ENCODE measurements around the gene OLFM4. TPM values are rescaled to one million over a fixed set of nuclear protein-coding genes. Genes with fewer than 3 reads are reported as not detected.

The OLFM4 gene
- total RNA-seq, 1 donor from 2014 or later, result not detected

DNA sequence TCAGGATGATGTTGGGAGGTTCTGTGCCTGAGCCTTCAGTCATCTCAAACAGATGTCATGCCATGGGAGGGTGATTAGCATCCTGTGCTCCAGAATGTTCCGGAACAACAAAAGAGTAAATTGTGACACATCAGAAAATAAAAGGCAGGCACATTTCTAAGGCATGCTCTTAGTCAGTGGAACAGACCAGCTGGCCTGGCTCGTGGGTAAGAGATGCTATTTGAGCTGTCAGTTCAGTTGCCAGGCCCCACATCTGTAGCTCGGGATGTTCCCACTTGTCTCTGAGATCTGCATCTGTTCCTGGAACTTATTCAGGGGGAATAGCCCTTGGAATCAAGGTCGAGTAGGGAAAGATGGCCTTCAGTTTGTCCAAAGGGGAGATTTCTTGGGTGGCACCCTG lies 26.0 kb downstream of the OLFM4 start:
- Histone ChIP-seq H3K79me2 (ENCODE audit: insufficient read depth, low read length) (no peaks in the 10 kb centered on the region), H4K20me1 (ENCODE audit: insufficient read depth, low read length) (no peaks in the 10 kb centered on the region), H3K9me3 (ENCODE audit: insufficient read depth, low read depth, low read length) (peaks cover 2% of the 10 kb centered on the region), H3K4me2 (ENCODE audit: low read length) (no peak overlapping the region), H3K36me3 (ENCODE audit: insufficient read depth, low read length) (no peaks in the 10 kb centered on the region), H3K27me3 (ENCODE audit: insufficient read depth, low read length) (no peaks in the 10 kb centered on the region), H3K9ac (ENCODE audit: low read length) (no peak overlapping the region), H3K27ac (ENCODE audit: low read depth, low read length) (no peak overlapping the region), H3K4me1 (ENCODE audit: insufficient read depth, low read length) (no peaks in the 10 kb centered on the region), H3K4me3 (ENCODE audit: insufficient read depth, low read depth, low read length) (no peak overlapping the region), H2AFZ (ENCODE audit: low read depth, low read length) (no peak overlapping the region)
- Mint-ChIP-seq H3K27ac (ENCODE audit: unreplicated experiment) (no peak overlapping the region), H3K4me3 (ENCODE audit: unreplicated experiment) (no peak overlapping the region), H3K4me1 (ENCODE audit: low read depth, unreplicated experiment) (no peaks in the 10 kb centered on the region), H3K9me3 (ENCODE audit: unreplicated experiment) (peaks cover 4% of the 10 kb centered on the region), H3K27me3 (ENCODE audit: low read depth, unreplicated experiment) (peaks cover 13% of the 10 kb centered on the region), H3K36me3 (ENCODE audit: low read depth, unreplicated experiment) (no peaks in the 10 kb centered on the region)
- FAIRE-seq (no peak), DNase-seq (ENCODE audit: low read depth) (no peak)
- TF ChIP-seq, protein P1, sequence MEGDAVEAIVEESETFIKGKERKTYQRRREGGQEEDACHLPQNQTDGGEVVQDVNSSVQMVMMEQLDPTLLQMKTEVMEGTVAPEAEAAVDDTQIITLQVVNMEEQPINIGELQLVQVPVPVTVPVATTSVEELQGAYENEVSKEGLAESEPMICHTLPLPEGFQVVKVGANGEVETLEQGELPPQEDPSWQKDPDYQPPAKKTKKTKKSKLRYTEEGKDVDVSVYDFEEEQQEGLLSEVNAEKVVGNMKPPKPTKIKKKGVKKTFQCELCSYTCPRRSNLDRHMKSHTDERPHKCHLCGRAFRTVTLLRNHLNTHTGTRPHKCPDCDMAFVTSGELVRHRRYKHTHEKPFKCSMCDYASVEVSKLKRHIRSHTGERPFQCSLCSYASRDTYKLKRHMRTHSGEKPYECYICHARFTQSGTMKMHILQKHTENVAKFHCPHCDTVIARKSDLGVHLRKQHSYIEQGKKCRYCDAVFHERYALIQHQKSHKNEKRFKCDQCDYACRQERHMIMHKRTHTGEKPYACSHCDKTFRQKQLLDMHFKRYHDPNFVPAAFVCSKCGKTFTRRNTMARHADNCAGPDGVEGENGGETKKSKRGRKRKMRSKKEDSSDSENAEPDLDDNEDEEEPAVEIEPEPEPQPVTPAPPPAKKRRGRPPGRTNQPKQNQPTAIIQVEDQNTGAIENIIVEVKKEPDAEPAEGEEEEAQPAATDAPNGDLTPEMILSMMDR (IDR thresholded peaks at IDR 0.05; ENCODE audit: insufficient read depth, low read depth, low read length), result no peak
- no peak for TF ChIP-seq EZH2 (IDR thresholded peaks at IDR 0.05; ENCODE audit: insufficient read depth, low read length)

DNA sequence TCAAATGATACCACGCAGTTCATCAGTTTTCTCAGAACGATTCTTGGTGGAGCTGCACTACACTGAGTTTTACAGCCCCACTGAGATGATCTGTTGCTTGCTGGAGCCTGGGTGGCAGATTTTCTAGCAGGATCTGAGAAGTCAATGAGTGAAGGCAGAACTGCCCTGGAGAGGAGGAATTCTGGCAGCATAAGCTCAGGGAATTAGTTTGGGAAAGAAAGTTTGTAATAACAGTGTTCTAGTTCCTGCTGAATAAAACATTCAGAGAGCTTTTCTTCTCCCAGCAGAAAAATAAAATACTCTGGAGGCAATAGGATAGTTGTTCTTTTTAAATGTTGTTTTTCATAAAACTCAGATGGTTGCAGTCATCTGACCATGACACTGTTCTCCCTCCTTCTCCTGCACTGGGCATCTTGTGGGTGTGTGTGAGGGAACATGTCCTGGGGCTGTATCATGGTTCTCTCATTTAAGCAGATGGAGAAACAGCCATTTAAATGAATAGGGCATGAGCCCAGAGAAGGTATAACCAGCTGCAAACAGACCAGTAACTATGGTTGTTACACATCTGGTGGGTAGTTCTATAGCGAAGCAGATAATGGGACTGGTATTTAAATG lies 29.6 kb downstream of the OLFM4 start:
- Histone ChIP-seq H2AFZ (ENCODE audit: low read depth, low read length) (no peak overlapping the region), H3K27me3 (ENCODE audit: insufficient read depth, low read length) (no peaks in the 10 kb centered on the region), H3K9ac (ENCODE audit: low read length) (no peak overlapping the region), H3K9me3 (ENCODE audit: insufficient read depth, low read depth, low read length) (peaks cover 2% of the 10 kb centered on the region), H4K20me1 (ENCODE audit: insufficient read depth, low read length) (no peaks in the 10 kb centered on the region), H3K36me3 (ENCODE audit: insufficient read depth, low read length) (no peaks in the 10 kb centered on the region), H3K79me2 (ENCODE audit: insufficient read depth, low read length) (no peaks in the 10 kb centered on the region), H3K4me3 (ENCODE audit: insufficient read depth, low read depth, low read length) (no peak overlapping the region), H3K4me2 (ENCODE audit: low read length) (no peak overlapping the region), H3K27ac (ENCODE audit: low read depth, low read length) (no peak overlapping the region), H3K4me1 (ENCODE audit: insufficient read depth, low read length) (no peaks in the 10 kb centered on the region)
- TF ChIP-seq, protein P1 (IDR thresholded peaks at IDR 0.05; ENCODE audit: insufficient read depth, low read depth, low read length), result no peak
- no peak for TF ChIP-seq EZH2 (IDR thresholded peaks at IDR 0.05; ENCODE audit: insufficient read depth, low read length)
- Mint-ChIP-seq H3K4me1 (ENCODE audit: low read depth, unreplicated experiment) (no peaks in the 10 kb centered on the region), H3K27ac (ENCODE audit: unreplicated experiment) (no peak overlapping the region), H3K36me3 (ENCODE audit: low read depth, unreplicated experiment) (no peaks in the 10 kb centered on the region), H3K27me3 (ENCODE audit: low read depth, unreplicated experiment) (peaks cover 16% of the 10 kb centered on the region), H3K4me3 (ENCODE audit: unreplicated experiment) (no peak overlapping the region), H3K9me3 (ENCODE audit: unreplicated experiment) (peaks cover 2% of the 10 kb centered on the region)
- no peak for DNase-seq (ENCODE audit: low read depth)
- FAIRE-seq, result no peak

DNA sequence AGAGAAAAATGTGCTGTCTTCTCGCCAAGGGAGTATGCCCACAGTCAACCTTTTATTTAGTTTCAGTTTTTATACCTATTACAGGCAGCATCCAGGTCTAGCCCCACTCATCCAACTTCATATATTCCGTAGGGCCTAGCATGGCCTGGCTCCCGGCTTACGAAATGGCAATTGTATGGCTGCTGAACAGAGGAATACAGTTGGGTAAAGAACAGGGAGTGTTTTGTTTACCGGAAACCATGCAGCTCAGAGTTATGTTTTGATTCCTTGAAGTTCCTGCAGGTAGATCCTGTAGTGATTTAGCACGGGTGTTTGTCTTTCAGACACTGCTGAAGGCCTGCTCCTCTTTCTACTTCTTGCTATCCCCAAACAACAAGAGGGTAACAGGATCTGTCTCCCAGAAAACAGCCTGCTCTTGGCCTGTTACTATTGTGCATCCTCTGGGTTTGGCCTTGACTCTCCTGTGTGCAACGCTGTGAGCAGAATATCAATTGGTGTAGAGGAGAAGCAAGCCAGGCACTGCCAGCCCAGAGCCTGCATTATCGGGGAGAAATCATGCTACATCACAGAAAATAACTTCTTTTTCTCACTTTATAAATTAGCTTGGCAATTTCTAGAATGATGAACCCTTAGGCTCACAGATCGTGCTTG lies 32.4 kb downstream of the OLFM4 start:
- Histone ChIP-seq H3K9ac (ENCODE audit: low read length) (no peak overlapping the region), H3K4me3 (ENCODE audit: insufficient read depth, low read depth, low read length) (no peak overlapping the region), H4K20me1 (ENCODE audit: insufficient read depth, low read length) (no peaks in the 10 kb centered on the region), H3K4me1 (ENCODE audit: insufficient read depth, low read length) (no peaks in the 10 kb centered on the region), H2AFZ (ENCODE audit: low read depth, low read length) (no peak overlapping the region), H3K4me2 (ENCODE audit: low read length) (no peak overlapping the region), H3K27ac (ENCODE audit: low read depth, low read length) (no peak overlapping the region), H3K27me3 (ENCODE audit: insufficient read depth, low read length) (no peaks in the 10 kb centered on the region), H3K9me3 (ENCODE audit: insufficient read depth, low read depth, low read length) (peaks cover 2% of the 10 kb centered on the region), H3K79me2 (ENCODE audit: insufficient read depth, low read length) (no peaks in the 10 kb centered on the region), H3K36me3 (ENCODE audit: insufficient read depth, low read length) (no peaks in the 10 kb centered on the region)
- TF ChIP-seq EZH2 (IDR thresholded peaks at IDR 0.05; ENCODE audit: insufficient read depth, low read length), result no peak
- TF ChIP-seq, protein P1 (IDR thresholded peaks at IDR 0.05; ENCODE audit: insufficient read depth, low read depth, low read length), result no peak
- Mint-ChIP-seq H3K9me3 (ENCODE audit: unreplicated experiment) (peaks cover 2% of the 10 kb centered on the region), H3K27ac (ENCODE audit: unreplicated experiment) (no peak overlapping the region), H3K36me3 (ENCODE audit: low read depth, unreplicated experiment) (no peaks in the 10 kb centered on the region), H3K27me3 (ENCODE audit: low read depth, unreplicated experiment) (peaks cover 13% of the 10 kb centered on the region), H3K4me1 (ENCODE audit: low read depth, unreplicated experiment) (no peaks in the 10 kb centered on the region), H3K4me3 (ENCODE audit: unreplicated experiment) (no peak overlapping the region)
- FAIRE-seq (no peak), DNase-seq (ENCODE audit: low read depth) (no peak)
